Mesendoderm (in vitro differentiated cells): ENCODE data around the gene PCSK6.

Experiments used
- DNase-seq: peaks from one replicate; pipeline ENCODE4 v3.0.0; 2013
- H2AK5ac ChIP-seq: 2 replicates; pipeline ENCODE4 v1.6.1; 2013; ENCODE audit warnings: low read length, inconsistent platforms
- H2BK120ac ChIP-seq: 2 replicates; pipeline ENCODE4 v1.6.1; 2013; ENCODE audit warnings: low read depth, mild to moderate bottlenecking, low read length, moderate library complexity, mixed read lengths
- H2BK15ac ChIP-seq: replicated peaks from 2 replicates; pipeline ENCODE4 v1.6.1; 2013; ENCODE audit warnings: low read depth, mild to moderate bottlenecking, moderate library complexity
- H2BK5ac ChIP-seq: 2 replicates; pipeline ENCODE4 v1.6.1; 2013; ENCODE audit warnings: low read length, inconsistent platforms
- H3K18ac ChIP-seq: 2 replicates; pipeline ENCODE4 v1.6.1; 2013; ENCODE audit warnings: mild to moderate bottlenecking, low read length, mixed read lengths
- H3K23ac ChIP-seq: one replicate; pipeline ENCODE4 v1.6.1; 2013; ENCODE audit warnings: low read length
- H3K27ac ChIP-seq: 2 replicates; pipeline ENCODE4 v1.5.1; 2013; ENCODE audit warnings: low read depth, mild to moderate bottlenecking, inconsistent platforms, low read length, moderate library complexity
- H3K27me3 ChIP-seq: 2 replicates; pipeline ENCODE4 v1.6.1; 2013; ENCODE audit warnings: low read length, control low read depth, mild to moderate bottlenecking, inconsistent platforms; ENCODE audit not compliant: insufficient read depth, poor library complexity
- H3K36me3 ChIP-seq: 2 replicates; pipeline ENCODE4 v1.6.1; 2013; ENCODE audit warnings: low read length, inconsistent platforms; ENCODE audit not compliant: control insufficient read depth, insufficient read depth
- H3K4ac ChIP-seq: one replicate; pipeline ENCODE4 v1.6.1; 2013; ENCODE audit warnings: low read depth, mild to moderate bottlenecking, low read length, moderate library complexity
- H3K4me1 ChIP-seq: 2 replicates; pipeline ENCODE4 v1.6.1; 2013; ENCODE audit warnings: low read depth, low read length, inconsistent platforms; ENCODE audit not compliant: control insufficient read depth
- H3K4me2 ChIP-seq: 2 replicates; pipeline ENCODE4 v1.6.1; 2013; ENCODE audit warnings: low read length
- H3K4me3 ChIP-seq: 2 replicates; pipeline ENCODE4 v1.5.1; 2013; ENCODE audit warnings: mild to moderate bottlenecking, low read length
- H3K56ac ChIP-seq: one replicate; pipeline ENCODE4 v1.6.1; 2013; ENCODE audit warnings: low read length
- H3K79me1 ChIP-seq: 2 replicates; pipeline ENCODE4 v1.6.1; 2013; ENCODE audit warnings: low read length, inconsistent platforms
- H3K79me2 ChIP-seq: 2 replicates; pipeline ENCODE4 v1.6.1; 2013; ENCODE audit warnings: mild to moderate bottlenecking, low read length; ENCODE audit not compliant: control insufficient read depth, insufficient read depth
- H3K9ac ChIP-seq: 2 replicates; pipeline ENCODE4 v1.6.1; 2013; ENCODE audit warnings: low read length, inconsistent platforms
- H4K5ac ChIP-seq: one replicate; pipeline ENCODE4 v1.6.1; 2013; ENCODE audit warnings: low read length
- H4K8ac ChIP-seq: one replicate; pipeline ENCODE4 v1.6.1; 2013; ENCODE audit warnings: low read depth, mild to moderate bottlenecking, control low read depth, low read length, moderate library complexity
- WGBS: extraction: QIAGEN DNeasy Blood & Tissue Kit; methylation state at CpG from one replicate; pipeline ENCODE4 v1.1.7; 2013; ENCODE audit warnings: low lambda C conversion rate, missing lambda C conversion rate; ENCODE audit not compliant: insufficient coverage; ENCODE audit errors: extremely low coverage; 5-methylcytosine and 5-hydroxymethylcytosine counted together

Gene PCSK6

GRCh38 chr15:101449471-101450402, 39.8 kb downstream of the PCSK6 start:
- Histone ChIP-seq H3K27me3 (no peaks in the 10 kb centered on the region), H3K18ac (no peak overlapping the region), H3K4me1 (peaks cover 3% of the 10 kb centered on the region), H2AK5ac (no peak overlapping the region), H3K79me1 (no peaks in the 10 kb centered on the region), H2BK15ac (no peak overlapping the region), H2BK120ac (no peak overlapping the region), H3K23ac (no peak overlapping the region), H3K4me3 (no peak overlapping the region), H3K79me2 (no peaks in the 10 kb centered on the region), H3K4me2 (no peak overlapping the region), H4K8ac (no peak overlapping the region), H3K27ac (no peak overlapping the region), H3K36me3 (no peaks in the 10 kb centered on the region), H3K4ac (no peak overlapping the region), H4K5ac (no peak overlapping the region), H3K9ac (no peak overlapping the region), H3K56ac (no peak overlapping the region), H2BK5ac (no peak overlapping the region)
- WGBS, result no CpG with 5 or more reads among the region's 21 CpGs
- DNase-seq, result no peak

GRCh38 chr15:101448336-101448735, 41.2 kb downstream of the PCSK6 start:
- no peak overlapping the region for H4K5ac ChIP-seq
- no peak overlapping the region for H3K4me2 ChIP-seq
- H4K8ac ChIP-seq, result no peak overlapping the region
- no peaks in the 10 kb centered on the region for H3K79me2 ChIP-seq
- WGBS, result no CpG with 5 or more reads among the region's 3 CpGs
- H3K27me3 ChIP-seq, result no peaks in the 10 kb centered on the region
- no peak overlapping the region for H2BK120ac ChIP-seq
- peaks cover 3% of the 10 kb centered on the region for H3K4me1 ChIP-seq
- H3K4ac ChIP-seq, result no peak overlapping the region
- H3K36me3 ChIP-seq, result no peaks in the 10 kb centered on the region
- no peaks in the 10 kb centered on the region for H3K79me1 ChIP-seq
- H3K23ac ChIP-seq, result no peak overlapping the region
- DNase-seq, result no peak
- no peak overlapping the region for H3K9ac ChIP-seq
- no peak overlapping the region for H3K27ac ChIP-seq
- H3K18ac ChIP-seq, result no peak overlapping the region
- H2AK5ac ChIP-seq, result no peak overlapping the region
- no peak overlapping the region for H2BK15ac ChIP-seq
- H2BK5ac ChIP-seq, result no peak overlapping the region
- H3K4me3 ChIP-seq, result no peak overlapping the region
- H3K56ac ChIP-seq, result no peak overlapping the region

GRCh38 chr15:101447561-101448071, 41.9 kb downstream of the PCSK6 start:
- H2BK120ac ChIP-seq, result no peak overlapping the region
- no peak overlapping the region for H4K8ac ChIP-seq
- no peak overlapping the region for H4K5ac ChIP-seq
- H3K4ac ChIP-seq, result no peak overlapping the region
- H3K79me2 ChIP-seq, result no peaks in the 10 kb centered on the region
- H3K4me2 ChIP-seq, result no peak overlapping the region
- H3K4me3 ChIP-seq, result no peak overlapping the region
- H2BK5ac ChIP-seq, result no peak overlapping the region
- no peak overlapping the region for H3K23ac ChIP-seq
- H3K56ac ChIP-seq, result no peak overlapping the region
- no peaks in the 10 kb centered on the region for H3K79me1 ChIP-seq
- no CpG with 5 or more reads among the region's 20 CpGs for WGBS
- no peak overlapping the region for H2AK5ac ChIP-seq
- no peak overlapping the region for H3K9ac ChIP-seq
- no peak overlapping the region for H2BK15ac ChIP-seq
- H3K27me3 ChIP-seq, result no peaks in the 10 kb centered on the region
- no peaks in the 10 kb centered on the region for H3K36me3 ChIP-seq
- DNase-seq, result no peak
- H3K18ac ChIP-seq, result no peak overlapping the region
- H3K4me1 ChIP-seq, result no peaks in the 10 kb centered on the region
- no peak overlapping the region for H3K27ac ChIP-seq

- Histone ChIP-seq H3K4me3 (no peak overlapping the region), H3K27ac (no peak overlapping the region), H3K4ac (no peak overlapping the region), H3K18ac (no peak overlapping the region), H3K9ac (no peak overlapping the region), H3K4me1 (no peaks in the 10 kb centered on the region), H2BK120ac (no peak overlapping the region), H3K79me2 (no peaks in the 10 kb centered on the region), H3K56ac (no peak overlapping the region), H3K27me3 (no peaks in the 10 kb centered on the region), H4K5ac (no peak overlapping the region), H4K8ac (no peak overlapping the region), H2BK15ac (no peak overlapping the region), H3K4me2 (no peak overlapping the region), H3K36me3 (no peaks in the 10 kb centered on the region), H2BK5ac (no peak overlapping the region), H2AK5ac (no peak overlapping the region), H3K79me1 (no peaks in the 10 kb centered on the region), H3K23ac (no peak overlapping the region)
- WGBS, result no CpG with 5 or more reads among the region's 2 CpGs
- DNase-seq, result no peak
Measured at GRCh38 chr15:101447168-101447533, 42.4 kb downstream of the PCSK6 start.

GRCh38 chr15:101446518-101447167, 42.9 kb downstream of the PCSK6 start:
- H4K8ac ChIP-seq, result no peak overlapping the region
- H2BK15ac ChIP-seq, result no peak overlapping the region
- H3K79me2 ChIP-seq, result no peaks in the 10 kb centered on the region
- H3K56ac ChIP-seq, result no peak overlapping the region
- H2BK5ac ChIP-seq, result no peak overlapping the region
- no peak overlapping the region for H3K27ac ChIP-seq
- H3K27me3 ChIP-seq, result no peaks in the 10 kb centered on the region
- no peaks in the 10 kb centered on the region for H3K4me1 ChIP-seq
- H2AK5ac ChIP-seq, result no peak overlapping the region
- H3K4me2 ChIP-seq, result no peak overlapping the region
- H3K79me1 ChIP-seq, result no peaks in the 10 kb centered on the region
- H3K9ac ChIP-seq, result no peak overlapping the region
- no peak overlapping the region for H4K5ac ChIP-seq
- no peak for DNase-seq
- no peak overlapping the region for H3K23ac ChIP-seq
- H3K4ac ChIP-seq, result no peak overlapping the region
- H2BK120ac ChIP-seq, result no peak overlapping the region
- no CpG with 5 or more reads among the region's 12 CpGs for WGBS
- H3K36me3 ChIP-seq, result no peaks in the 10 kb centered on the region
- no peak overlapping the region for H3K4me3 ChIP-seq
- H3K18ac ChIP-seq, result no peak overlapping the region
